Ascending aorta (tissue), 2 donors: Measurements from ENCODE around the gene KCNAB1. TPM values are rescaled to one million over a fixed set of nuclear protein-coding genes. Genes with fewer than 3 reads are reported as not detected.

Source experiments
- DNase-seq, 2 donors: peaks; one replicate each; pipeline ENCODE4 v3.0.0-alpha.2; 2019; ENCODE audit warnings: low spot score in 2 of 2
- H3K27ac ChIP-seq, 2 donors: fragments of 200-600 bp; sonication (generic); one replicate each; pipeline ENCODE4 v1.5.1; 2016 to 2017; ENCODE audit warnings: mild to moderate bottlenecking in 1 of 2
- H3K27me3 ChIP-seq: fragments of 200-600 bp; sonication (generic); one replicate; pipeline ENCODE4 v1.5.1; 2017
- H3K36me3 ChIP-seq, 2 donors: fragments of 200-600 bp; sonication (generic); one replicate each; pipeline ENCODE4 v1.5.1; 2016
- H3K4me1 ChIP-seq, 2 donors: fragments of 200-600 bp; sonication (generic); one replicate each; pipeline ENCODE4 v1.5.1; 2016 to 2017; ENCODE audit warnings: mild to moderate bottlenecking in 1 of 2
- H3K4me3 ChIP-seq, 2 donors: fragments of 200-600 bp; sonication (generic); one replicate each; pipeline ENCODE4 v1.5.1; 2016 to 2017; ENCODE audit warnings: mild to moderate bottlenecking in 1 of 2
- H3K9me3 ChIP-seq, 2 donors: fragments of 200-600 bp; sonication (generic); one replicate each; pipeline ENCODE4 v1.5.1; 2016
- CTCF ChIP-seq, 3 experiments: fragments of 200-600 bp in 2 of 3; fragments of 450-650 bp in 1 of 3; sonication (generic) in 2 of 3; IDR thresholded peaks; one replicate each; pipeline ENCODE4 v1.5.1; 2016 to 2019; ENCODE audit warnings: antibody characterized with exemption in 3 of 3, mild to moderate bottlenecking in 1 of 3, moderate library complexity in 1 of 3
- intact Hi-C: fragments of 100-400 bp; cut with DNase I; formaldehyde crosslinking; loops from one replicate; pipeline ENCODE4 v1.15.1; 2023
- total RNA-seq: library from RNA; depleted of rRNA; stranded (reverse); fragments of >200 nt; gene quantifications from one replicate; pipeline ENCODE4 v1.1.0, GENCODE V29; 2016

KCNAB1 gene
- total RNA-seq, 1 donor from 2014 or later: 15.1 TPM

- Histone ChIP-seq H3K4me1 (peaks cover 0 to 9% of the 10 kb centered on the region in 2 donors), H3K4me3 (no peak overlapping the region), H3K36me3 (no peaks in the 10 kb centered on the region), H3K27ac (no peak overlapping the region), H3K9me3 (no peaks in the 10 kb centered on the region), H3K27me3 (no peaks in the 10 kb centered on the region)
- no peak for TF ChIP-seq CTCF (IDR thresholded peaks at IDR 0.05)
- intact Hi-C loops: no loop called here
- no peak for DNase-seq
Observed at GRCh38 chr3:156353563-156353962, 233.2 kb downstream of the KCNAB1 start.

- no peaks in the 10 kb centered on the region for H3K9me3 ChIP-seq
- DNase-seq: no peak
- intact Hi-C loops: no loop called here
- no peak overlapping the region for H3K4me3 ChIP-seq
- no peaks in the 10 kb centered on the region for H3K36me3 ChIP-seq
- H3K27me3 ChIP-seq: no peaks in the 10 kb centered on the region
- no peak for TF ChIP-seq CTCF (IDR thresholded peaks at IDR 0.05)
- H3K27ac ChIP-seq: no peak overlapping the region
- H3K4me1 ChIP-seq: peaks cover 0 to 9% of the 10 kb centered on the region in 2 donors
Observed at GRCh38 chr3:156356537-156357363, 236.4 kb downstream of the KCNAB1 start.

- no peak overlapping the region for H3K27ac ChIP-seq
- H3K4me3 ChIP-seq: no peak overlapping the region
- DNase-seq: no peak
- peaks cover 0 to 9% of the 10 kb centered on the region in 2 donors for H3K4me1 ChIP-seq
- H3K9me3 ChIP-seq: no peaks in the 10 kb centered on the region
- no peaks in the 10 kb centered on the region for H3K27me3 ChIP-seq
- TF ChIP-seq CTCF (IDR thresholded peaks at IDR 0.05): no peak
- H3K36me3 ChIP-seq: no peaks in the 10 kb centered on the region
- intact Hi-C loops: no loop called here
Observed at GRCh38 chr3:156358232-156358631, 237.9 kb downstream of the KCNAB1 start.

- Histone ChIP-seq H3K27me3 (no peaks in the 10 kb centered on the region), H3K4me1 (peaks cover 0 to 9% of the 10 kb centered on the region in 2 donors), H3K4me3 (no peak overlapping the region), H3K9me3 (no peaks in the 10 kb centered on the region), H3K36me3 (no peaks in the 10 kb centered on the region), H3K27ac (no peak overlapping the region)
- DNase-seq: no peak
- intact Hi-C loops: no loop called here
- TF ChIP-seq CTCF (IDR thresholded peaks at IDR 0.05): no peak
Observed at GRCh38 chr3:156359368-156359767, 239.0 kb downstream of the KCNAB1 start.

GRCh38 chr3:156360083-156360482, 239.7 kb downstream of the KCNAB1 start:
- peaks cover 0 to 9% of the 10 kb centered on the region in 2 donors for H3K4me1 ChIP-seq
- DNase-seq: no peak
- H3K27ac ChIP-seq: no peak overlapping the region
- H3K27me3 ChIP-seq: no peaks in the 10 kb centered on the region
- H3K36me3 ChIP-seq: no peaks in the 10 kb centered on the region
- H3K9me3 ChIP-seq: no peaks in the 10 kb centered on the region
- TF ChIP-seq CTCF (IDR thresholded peaks at IDR 0.05): no peak
- intact Hi-C loops: no loop called here
- H3K4me3 ChIP-seq: no peak overlapping the region
